ENCODE measurements around the gene OSBPL10.
"Not testable (repeated sequence)": the region's sequence is repeated elsewhere in the genome, so short reads cannot be mapped to it uniquely, and the experiment has no call there.

The OSBPL10 gene

DNA sequence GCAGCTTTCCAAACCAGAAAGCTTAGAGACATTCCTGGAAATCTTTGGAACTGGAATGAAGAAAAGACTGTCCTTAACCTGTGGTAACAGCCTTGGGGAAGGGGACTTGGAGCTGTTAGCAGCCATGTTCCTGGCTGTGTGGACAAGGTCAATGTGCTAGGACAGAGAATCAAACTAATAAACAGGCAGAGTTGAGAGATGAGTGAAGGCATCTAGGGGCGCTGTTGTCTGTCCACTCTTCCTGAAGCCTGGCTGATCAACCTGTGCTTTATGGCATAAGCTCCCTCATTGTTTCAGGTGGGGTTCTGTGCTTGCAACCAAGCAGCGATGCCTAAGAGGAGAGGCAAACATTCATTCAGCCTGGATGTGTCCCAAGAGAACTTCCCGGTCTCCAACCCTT, 19.8 kb upstream of the OSBPL10 start:
- TF ChIP-seq, protein P1, sequence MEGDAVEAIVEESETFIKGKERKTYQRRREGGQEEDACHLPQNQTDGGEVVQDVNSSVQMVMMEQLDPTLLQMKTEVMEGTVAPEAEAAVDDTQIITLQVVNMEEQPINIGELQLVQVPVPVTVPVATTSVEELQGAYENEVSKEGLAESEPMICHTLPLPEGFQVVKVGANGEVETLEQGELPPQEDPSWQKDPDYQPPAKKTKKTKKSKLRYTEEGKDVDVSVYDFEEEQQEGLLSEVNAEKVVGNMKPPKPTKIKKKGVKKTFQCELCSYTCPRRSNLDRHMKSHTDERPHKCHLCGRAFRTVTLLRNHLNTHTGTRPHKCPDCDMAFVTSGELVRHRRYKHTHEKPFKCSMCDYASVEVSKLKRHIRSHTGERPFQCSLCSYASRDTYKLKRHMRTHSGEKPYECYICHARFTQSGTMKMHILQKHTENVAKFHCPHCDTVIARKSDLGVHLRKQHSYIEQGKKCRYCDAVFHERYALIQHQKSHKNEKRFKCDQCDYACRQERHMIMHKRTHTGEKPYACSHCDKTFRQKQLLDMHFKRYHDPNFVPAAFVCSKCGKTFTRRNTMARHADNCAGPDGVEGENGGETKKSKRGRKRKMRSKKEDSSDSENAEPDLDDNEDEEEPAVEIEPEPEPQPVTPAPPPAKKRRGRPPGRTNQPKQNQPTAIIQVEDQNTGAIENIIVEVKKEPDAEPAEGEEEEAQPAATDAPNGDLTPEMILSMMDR (IDR thresholded peaks at IDR 0.05; ENCODE audit: low read depth, low read length) = no peak
- no peak overlapping the region for H3K4me3 ChIP-seq (ENCODE audit: low read depth, low read length)

DNA sequence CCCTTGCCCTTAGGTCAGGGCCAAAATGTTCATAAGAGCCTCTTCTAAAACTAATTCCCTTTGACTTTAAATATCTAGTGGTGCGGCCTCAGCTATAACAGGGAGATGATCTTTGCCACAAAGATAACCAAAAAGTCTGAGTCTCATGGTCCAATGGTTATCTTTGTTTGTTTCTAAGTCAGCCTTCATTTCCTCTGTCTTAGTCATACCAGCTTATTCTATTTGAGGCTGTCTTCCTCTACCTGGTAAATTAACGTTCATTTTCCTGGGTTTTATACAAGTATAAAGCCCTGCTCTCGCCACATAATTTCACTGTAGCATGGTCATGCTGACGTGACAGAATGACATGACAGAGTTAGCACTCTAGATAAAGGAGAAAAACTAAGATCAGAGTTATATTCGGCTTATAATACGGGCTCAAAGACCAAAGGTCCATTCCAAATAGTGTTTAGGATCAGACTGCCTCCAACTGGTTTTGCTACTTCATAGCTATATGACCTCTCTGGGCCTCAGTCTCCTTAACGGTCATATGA, 18.9 kb upstream of the OSBPL10 start:
- H3K4me3 ChIP-seq (ENCODE audit: low read depth, low read length) = no peak overlapping the region

DNA sequence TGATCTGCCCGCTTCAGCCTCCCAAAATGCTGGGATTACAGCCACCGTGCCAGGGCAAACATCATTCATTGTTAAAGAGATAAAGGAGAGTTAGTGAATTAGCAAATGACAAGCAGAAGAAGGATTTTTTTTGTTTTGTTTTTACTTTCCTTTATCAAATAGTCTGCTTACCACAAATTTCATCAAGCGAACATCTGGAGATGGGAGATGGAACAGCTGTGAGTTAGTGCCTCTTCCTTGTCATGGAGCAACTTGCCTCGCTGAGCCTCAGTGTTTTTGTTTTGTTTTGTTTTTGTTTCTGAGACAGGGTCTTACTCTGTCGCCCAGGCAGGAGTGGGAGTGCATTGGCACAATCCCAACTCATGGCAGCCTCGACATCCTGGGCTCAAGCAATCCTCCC, 16.4 kb upstream of the OSBPL10 start:
- TF ChIP-seq, protein P1 (IDR thresholded peaks at IDR 0.05; ENCODE audit: low read depth, low read length) = no peak
- H3K4me3 ChIP-seq (ENCODE audit: low read depth, low read length) = no peak overlapping the region

More for the DNA sequence above, 18.9 kb upstream of the OSBPL10 start:
- TF ChIP-seq, protein P1 (IDR thresholded peaks at IDR 0.05; ENCODE audit: low read depth, low read length) = no peak

- H3K4me3 ChIP-seq (ENCODE audit: low read depth, low read length) = no peak overlapping the region
- TF ChIP-seq, protein P1 (IDR thresholded peaks at IDR 0.05; ENCODE audit: low read depth, low read length) = no peak
Measured at GRCh38 chr3:31996195-31996594, 15.1 kb upstream of the OSBPL10 start.

GRCh38 chr3:31995026-31995425, 14.0 kb upstream of the OSBPL10 start:
- H3K4me3 ChIP-seq (ENCODE audit: low read depth, low read length) = not testable (repeated sequence)

GRCh38 chr3:31993843-31994242, 12.8 kb upstream of the OSBPL10 start:
- TF ChIP-seq, protein P1 (IDR thresholded peaks at IDR 0.05; ENCODE audit: low read depth, low read length) = no peak

GRCh38 chr3:31992995-31993394, 11.9 kb upstream of the OSBPL10 start:
- not testable (repeated sequence) for H3K4me3 ChIP-seq (ENCODE audit: low read depth, low read length)

More at GRCh38 chr3:31993843-31994242, 12.8 kb upstream of the OSBPL10 start:
- H3K4me3 ChIP-seq (ENCODE audit: low read depth, low read length) = no peak overlapping the region

DNA sequence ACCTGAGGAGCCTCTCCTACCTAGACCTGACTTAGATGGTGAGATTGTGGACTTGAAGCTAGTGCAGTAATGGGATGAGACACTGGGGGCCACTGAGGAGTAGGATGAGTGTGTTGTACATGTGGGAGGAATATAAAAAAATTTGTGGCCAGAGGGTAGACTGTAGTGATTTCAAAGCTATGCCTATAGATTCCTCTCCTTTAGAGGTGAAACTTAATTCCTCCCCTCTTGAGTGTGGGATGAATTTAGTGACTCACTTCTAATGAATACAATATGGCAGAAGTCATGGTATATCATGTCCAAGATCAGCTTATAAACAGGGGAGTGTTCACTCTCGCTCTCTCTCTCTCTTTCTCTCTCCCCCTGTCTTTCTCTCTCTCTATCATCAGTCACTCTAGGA, 7.2 kb upstream of the OSBPL10 start:
- TF ChIP-seq, protein P1 (IDR thresholded peaks at IDR 0.05; ENCODE audit: low read depth, low read length) = no peak
- no peak overlapping the region for H3K4me3 ChIP-seq (ENCODE audit: low read depth, low read length)
